ENCODE data around the gene VASN.
"Not testable (repeated sequence)": the region's sequence is repeated elsewhere in the genome, so short reads cannot be mapped to it uniquely, and the experiment has no call there.

The VASN gene

DNA sequence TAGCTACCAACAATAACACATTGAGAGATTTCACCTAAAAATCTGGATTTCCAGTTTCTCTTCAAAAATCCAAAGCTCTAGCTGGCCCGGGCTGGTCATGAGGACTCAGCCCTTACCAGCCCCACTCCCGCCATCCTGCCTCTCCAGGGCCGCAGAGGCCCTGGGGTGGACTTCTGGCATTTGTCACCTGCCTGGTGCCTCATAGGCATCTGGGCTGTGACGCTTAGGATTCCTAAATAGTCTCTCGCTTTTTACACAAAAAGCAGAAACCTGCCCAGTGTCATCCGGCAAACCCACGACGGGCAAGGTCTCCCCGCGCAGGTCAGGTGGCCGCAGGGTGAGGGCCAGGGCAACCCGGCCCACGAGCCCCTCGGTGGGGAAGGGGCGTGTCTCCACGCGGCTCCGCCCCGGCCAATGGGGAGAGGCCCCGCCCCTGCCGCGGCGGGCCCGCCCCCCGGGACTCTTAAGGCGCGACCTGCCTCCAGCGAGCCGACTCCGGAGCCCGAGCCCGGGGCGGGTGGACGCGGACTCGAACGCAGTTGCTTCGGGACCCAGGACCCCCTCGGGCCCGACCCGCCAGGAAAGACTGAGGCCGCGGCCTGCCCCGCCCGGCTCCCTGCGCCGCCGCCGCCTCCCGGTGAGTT, at the start of gene VASN:
Gene VASN (plus strand): TSS at position 492 of the 644 bp plus-strand sequence. CDS start 9,030 bp downstream, outside the sequence.
- DNase-seq: no peak

DNA sequence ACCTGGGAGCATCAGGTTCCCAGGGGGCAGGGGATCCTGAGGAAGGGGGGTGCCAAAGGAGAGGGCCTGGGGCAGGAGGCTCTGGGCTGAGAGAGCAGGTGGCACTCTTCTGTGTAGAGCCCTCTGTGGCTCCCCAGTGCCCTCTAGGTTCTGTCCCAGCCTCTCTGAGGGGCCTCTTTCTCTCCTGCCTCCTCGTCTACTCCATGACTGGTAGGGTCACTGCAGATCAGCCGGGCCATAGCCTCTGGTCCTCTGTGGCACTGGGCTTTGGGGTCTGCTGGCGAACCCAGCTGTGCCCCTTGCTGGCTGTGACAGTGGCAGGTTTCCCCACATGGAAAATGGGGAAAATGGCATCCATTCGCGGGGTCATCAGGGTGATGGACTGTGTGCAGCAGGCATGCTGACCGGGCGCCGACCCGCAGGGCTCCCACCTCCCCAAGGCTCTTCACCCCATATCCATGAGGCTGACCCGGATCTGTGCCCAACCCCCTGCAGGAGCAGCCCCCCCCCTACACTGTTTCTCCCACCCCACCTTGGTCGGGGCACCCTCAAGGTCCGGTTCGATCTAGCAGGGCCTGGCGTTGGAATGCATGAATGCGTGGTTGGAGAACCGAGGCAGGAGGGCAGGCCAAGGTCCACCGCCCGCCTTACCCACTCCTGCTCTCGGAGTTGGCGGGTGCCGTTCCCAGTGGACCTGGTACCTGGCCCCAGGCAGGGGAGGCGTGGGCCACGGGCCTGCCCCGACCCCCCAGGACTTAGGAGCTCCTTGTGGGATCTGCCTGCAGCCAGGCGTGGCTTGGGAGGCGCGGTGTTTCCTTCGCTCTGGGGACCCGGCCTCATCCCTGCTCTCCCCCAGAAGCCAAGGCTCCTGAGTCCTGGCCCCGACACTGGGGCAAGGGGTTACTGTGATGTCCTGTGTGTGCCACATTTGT, 49.3 kb upstream of the VASN start:
- no peak for DNase-seq

DNA sequence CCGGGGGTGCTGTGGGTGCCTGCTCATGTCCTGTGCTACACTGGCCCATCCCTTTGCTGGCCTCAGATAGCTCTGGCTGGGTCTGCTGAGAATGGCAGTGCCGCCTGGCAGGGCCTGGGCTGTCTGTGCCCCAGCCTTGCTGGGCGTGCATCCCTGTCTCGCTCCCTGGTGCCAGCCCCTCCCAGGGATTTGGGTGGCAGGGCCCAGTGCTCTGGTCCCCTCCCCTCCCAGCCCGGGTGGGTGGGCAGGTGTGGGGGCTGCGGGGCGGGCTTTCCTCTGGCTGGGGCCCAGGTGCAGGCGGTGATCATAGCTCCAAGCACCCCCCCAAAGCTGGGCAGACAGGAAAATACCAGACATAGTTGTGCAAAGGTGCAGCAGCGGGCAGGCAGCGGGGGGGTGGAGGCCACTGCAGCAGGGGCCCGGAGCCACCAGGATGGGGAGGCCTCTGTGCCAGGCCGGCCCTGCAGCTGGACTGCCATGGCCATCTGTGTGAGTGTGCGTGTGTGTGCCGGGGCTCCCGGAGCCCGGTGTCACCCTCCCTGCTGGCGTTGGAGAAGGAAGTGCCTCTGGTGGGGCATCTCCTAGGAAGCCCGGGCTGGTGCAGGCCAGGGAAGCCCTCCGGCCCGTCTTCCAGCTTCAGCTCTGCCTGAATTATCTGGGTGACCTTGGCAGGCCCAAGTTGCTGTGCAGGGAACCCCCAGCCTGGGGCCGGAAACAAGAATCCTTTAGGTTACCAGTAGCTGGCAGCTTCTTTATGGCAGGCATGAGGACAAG, 48.4 kb upstream of the VASN start:
- DNase-seq: no peak

DNA sequence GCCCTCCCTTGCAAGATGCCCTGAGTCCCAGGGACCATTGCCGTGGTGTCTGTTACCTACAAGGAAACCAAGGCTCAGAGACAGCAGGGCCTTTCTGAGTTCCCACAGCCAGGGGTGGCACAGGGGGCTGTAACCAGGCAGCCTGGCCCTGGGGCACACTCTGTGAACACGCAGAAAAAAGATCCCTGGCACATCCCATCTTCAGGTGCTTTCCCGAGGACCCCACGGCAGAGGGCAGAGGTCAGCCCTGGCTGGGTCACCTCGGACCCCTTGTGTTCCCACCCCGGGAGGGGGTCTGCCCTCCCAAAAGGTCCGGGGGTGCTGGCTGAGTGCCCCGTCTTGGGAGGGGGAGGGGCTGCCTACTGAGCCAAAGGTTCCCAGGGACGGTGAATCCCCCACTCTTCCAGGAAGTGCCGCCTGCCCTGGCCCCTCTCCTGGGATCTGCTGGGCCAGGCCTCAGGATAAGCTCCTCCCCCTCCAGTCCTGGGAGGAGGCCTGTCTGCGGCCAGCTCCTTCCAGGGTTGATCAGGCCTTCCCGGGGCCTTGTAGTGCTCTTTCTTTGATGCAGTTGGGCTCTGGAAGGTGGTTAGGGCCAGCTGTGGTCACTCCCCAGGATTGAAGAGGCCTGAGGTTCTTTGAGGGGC, 47.7 kb upstream of the VASN start:
- DNase-seq: no peak

DNA sequence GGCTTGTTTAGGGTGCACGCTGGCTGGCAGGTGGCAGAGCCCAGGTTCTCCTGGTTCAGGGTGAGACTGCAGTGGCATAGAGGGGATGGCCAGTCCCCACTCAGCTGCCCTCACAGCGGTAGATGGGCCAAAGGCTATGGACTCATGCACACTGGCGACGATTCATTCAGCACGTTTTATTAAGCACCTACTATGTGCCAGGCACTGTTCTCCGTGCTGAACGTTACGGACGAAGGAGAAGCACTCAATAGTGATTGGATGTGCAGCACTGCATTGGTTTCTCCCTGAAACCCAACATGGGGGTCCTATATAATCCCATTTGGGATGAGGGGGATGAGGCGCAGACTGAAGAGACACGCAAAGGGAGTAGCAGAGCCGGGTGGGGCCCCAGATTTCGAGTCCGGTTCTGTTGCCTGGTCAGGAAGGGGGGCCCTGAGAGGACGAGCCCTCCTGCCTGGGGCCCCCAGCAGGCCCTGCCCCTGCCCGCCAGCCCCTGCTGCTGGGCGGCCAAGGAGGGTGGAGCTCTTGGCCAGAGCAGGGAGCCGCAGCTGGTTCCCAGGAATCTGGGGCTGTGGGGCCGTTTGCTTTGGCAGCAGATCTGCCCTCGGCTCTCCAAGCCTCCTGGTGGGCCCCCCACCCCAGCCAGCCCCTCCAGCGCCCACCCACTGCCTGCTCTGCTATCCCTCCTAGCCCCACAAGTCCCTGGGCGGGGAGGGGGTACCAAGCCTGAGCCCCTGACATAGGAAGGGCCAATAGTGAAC, 47.0 kb upstream of the VASN start:
- no peak for DNase-seq

DNA sequence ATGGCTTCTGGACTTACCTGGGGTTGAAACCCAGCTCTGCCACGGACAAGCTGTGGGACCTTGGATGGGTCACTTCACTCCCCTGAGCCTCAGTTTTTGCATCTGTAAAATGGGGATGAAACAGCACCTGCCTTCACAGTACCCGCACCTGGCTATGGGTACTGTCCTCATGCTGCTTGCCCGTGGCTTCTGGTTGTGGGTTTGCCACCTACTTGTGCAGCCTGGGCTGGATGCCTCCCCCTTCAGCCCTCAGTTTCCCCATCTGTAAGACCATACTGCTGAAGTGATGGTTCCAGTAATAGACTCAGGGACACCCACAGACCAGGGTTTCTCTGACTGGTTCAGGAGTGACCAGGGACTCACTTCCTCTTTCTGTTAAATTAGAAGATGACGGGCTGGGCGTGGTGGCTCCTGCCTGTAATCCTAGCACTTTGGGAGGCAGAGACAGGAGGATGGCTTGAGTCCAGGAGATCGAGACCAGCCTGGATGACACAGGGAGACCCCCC, 46.3 kb upstream of the VASN start:
- DNase-seq: no peak

DNA sequence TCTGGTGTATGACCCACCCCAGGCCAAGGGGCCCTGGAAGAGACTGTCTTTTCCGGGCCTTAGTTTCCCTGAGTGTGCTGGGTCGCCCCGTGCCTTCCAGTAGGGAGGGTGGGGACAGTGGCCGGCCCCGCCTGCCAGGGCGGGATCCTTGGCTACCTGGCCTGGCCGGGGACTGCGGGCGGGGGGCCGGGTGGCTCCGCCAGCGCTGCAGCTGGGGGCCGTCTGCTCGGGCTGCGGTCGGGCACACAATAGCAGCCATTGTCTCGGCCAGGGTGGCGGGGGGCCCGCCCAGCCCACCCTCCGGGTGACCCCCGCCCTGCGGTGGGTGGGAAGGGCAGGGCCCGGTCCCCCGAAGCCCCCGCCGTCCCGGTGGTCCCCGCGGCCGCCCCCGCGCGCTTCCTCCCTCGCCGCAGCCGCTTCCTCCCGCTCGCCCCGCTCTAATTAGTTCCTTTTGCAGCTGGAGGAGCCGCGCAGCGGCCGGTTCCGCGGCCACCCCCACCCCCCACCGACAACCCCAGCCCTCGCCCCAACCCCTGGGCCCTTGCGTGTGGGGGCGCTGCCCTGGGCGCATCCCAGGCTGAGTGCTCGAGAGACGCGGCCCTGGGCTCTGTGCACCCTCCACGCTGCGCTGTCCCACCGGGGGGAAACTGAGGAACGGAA, 44.1 kb upstream of the VASN start:
- no peak for DNase-seq

DNA sequence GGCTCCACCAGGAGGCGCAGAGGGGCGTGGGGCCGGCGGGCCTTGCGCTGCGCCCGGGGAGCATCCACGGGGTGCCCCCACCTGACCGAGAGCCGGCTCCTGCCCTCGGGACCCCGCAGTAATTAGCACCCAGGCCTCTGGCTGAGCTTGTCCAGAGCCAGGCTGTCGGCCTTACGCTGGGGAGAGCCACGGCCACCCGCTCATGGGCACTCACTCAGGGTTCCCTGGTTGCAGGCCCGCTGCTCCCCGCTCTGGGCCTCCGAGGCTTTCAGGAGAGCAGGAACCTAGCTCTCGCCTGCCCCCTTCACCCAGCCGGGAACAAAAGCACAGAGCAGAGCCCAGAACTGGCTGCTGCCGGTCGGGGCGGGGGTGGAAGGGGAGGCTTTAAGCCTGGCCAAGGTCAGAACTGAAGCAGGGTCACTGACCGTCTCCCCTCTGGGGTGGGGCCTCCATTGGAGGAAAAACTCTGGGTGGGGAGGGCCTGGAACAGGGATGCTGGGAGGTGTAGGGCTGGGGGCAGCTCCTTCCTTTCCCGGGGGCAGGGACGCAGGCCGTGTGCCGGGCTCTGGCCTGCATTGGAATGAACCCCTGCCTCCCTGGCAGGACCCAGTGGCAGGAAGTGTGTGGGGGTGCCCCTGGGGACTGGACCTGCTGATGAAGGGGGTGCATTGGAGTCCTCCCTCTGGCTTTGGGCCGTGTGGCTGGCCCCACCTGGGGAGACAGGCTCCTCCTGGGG, 43.4 kb upstream of the VASN start:
- peak; percentile 13 for DNase-seq

DNA sequence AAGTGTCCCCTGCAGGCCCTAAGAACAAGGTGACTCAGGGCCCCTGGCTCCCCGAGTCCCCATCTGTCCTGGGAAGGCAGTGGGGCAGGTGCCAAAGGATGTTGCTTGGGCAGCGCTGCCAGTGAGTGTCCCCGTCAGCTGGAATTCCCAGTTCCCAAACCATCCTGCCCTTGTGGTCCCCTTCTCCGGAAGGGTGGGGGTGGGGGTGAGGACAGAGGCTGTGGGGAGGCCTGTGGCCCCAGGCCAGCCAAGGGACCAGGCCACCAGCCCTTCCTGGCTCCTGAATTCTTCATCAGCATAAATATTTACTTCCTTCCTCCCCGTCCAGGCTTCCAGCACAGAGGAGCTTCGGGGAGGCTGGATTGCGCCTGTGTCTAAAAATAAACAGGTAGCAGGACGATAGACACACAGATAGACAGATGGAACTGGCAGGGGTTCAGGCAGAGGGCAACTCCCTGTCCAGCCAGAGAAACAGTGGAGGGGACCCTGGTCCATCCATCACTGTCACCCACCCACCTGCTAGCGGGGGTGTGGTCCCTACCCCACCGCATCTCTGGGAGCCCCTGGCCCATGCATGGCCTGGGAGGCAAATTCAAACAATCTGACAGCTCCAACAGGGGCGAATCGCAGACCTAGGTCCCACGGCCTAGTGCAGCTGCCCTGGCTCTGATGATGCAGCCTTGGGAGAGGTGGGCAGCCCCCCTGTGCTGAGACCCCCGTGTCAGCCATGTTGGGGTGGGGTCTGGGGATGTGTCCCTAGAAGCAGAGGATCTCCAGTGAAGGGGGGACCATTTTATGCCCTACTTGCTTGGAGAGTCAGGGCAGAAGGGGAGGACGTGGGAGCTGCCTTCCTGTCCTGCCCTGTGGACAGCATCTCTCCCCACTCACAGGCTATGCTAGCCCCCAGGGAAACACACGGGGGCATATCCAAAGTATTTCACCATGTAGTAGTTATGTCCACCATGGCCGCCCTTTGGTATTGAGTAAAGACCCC, 42.6 kb upstream of the VASN start:
- DNase-seq: no peak

DNA sequence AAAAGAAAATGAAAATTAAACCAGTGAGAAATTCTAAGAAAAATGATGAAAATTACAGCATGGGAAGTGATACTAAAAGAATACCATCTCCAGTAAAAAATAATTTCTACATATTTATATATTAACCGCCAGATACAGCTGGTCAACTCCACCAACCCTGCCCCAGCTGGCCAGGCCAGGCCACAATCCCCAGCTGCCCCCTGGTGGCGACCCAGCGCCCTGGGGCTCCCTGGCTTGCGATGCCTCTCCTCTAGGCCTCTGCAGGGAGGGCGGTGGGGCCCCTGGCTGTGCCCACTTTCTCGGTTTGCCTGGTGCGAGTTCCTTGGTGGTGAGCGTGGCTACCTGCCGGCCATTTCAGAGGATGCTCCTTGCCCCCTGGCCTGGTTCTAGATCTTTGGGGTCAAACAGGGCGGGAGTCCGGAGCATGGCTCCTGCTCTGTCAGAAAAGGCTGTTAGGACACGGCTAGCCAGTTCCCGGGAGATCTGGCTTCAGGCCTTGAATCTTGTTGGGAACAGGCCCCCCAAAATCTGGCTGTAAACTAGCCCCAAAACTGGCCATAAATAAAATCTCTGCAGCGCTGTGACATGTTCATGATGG, 41.3 kb upstream of the VASN start:
- DNase-seq: no peak

DNA sequence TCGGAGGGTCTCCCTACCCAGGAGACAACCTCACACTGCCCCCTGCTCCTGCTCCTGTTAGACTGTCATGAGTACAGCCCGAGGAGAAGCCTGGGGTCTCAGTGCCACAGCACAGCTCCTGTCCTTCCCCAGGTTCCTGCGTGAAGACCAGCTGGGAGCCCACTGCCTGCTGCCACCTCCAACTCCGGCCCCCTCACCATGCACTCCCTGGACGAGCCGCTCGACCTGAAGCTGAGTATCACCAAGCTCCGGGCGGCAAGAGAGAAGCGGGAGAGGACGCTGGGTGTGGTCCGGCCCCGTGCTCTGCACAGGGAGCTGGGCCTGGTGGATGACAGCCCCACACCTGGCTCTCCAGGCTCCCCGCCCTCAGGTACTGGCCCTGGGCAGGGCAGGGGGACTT, 39.6 kb upstream of the VASN start:
- no peak for DNase-seq

DNA sequence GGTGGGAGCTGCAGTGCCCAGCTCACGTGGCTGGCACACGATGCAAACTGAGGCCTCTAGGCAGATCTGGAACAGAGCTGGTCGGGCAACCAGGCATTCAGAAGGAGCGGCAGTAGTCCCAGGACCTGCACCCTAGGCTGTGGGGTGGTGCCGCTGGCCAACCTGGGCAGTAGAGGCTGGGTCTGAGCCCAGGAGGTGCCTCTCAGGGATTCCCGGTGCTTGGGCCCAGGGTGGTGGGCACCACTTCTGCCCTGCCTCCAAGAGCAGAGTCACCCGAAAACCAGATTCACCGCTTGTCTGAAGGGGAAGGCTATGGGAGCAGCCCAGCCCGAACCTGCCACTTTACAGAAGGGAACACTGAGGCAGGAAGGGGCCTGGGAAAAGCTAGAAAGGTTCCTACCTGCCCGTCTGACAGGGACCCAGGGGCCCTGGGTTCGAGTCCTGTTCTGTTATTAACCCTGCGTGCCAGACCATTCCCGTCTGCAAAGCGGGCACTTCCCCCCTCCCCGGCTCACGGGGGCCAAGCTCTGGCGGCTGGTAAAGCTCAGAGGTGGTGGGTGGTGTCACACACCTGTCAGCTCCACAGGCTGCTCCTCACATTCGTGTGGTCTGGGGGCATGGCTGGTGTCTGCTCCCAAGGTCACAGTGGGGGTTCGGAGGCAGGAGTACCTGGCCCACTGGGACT, 38.9 kb upstream of the VASN start:
- no peak for DNase-seq

DNA sequence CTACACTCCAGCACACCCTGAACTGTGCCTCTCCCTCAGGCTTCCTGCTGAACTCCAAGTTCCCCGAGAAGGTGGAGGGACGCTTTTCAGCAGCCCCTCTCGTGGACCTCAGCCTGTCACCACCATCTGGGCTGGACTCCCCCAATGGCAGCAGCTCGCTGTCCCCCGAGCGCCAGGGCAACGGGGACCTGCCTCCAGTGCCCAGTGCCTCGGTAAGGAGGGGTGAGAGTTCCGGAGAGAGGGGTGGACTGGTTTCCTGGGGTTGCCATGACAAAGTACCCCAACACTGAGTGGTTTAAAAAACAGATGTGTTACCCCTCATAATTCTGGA, 38.4 kb upstream of the VASN start:
- DNase-seq: no peak

DNA sequence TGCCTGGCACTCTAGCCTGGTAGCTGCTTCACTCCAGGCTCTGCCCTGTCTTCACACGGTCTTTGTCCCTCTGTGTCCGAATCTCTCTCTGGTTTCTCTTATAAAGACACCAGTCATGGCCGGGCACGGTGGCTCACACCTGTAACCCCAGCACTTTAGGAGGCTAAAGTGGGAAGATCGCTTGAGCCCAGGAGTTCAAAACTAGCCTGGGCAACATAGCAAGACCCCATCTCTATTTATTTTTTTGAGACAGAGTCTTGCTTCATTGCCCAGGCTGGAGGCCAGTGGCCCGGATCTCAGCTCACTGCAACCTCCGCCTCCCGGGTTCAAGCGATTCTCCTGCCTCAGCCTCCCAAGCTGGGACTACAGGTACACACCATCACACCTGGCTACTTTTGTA, 37.9 kb upstream of the VASN start:
- not testable (repeated sequence) for DNase-seq

DNA sequence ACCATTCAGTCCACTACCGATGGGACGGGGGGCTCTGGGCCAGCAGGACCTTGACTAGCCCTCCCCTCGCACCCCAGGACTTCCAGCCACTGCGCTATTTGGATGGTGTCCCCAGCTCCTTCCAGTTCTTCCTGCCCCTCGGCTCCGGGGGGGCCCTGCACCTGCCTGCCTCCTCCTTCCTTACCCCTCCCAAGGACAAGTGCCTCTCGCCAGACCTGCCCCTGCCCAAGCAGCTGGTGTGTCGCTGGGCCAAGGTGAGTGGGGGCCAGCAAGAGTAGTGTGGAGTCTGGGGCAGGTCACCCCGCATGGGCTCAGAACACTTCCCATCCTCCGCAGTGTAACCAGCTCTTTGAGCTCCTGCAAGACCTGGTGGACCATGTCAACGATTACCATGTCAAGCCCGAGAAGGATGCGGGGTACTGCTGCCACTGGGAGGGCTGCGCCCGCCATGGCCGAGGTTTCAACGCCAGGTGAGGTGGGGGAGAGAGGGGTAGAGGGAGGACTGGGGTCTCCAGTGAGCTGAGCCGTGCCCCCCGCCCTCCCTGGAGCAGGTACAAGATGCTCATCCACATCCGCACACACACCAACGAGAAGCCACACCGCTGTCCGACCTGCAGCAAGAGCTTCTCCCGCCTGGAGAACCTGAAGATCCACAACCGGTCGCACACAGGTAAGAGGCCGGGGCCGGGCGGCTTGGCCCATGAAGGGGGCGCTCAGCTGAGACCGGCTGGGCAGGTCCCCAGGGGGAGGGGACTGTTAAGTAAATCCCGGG, 36.7 kb upstream of the VASN start:
- no peak for DNase-seq

DNA sequence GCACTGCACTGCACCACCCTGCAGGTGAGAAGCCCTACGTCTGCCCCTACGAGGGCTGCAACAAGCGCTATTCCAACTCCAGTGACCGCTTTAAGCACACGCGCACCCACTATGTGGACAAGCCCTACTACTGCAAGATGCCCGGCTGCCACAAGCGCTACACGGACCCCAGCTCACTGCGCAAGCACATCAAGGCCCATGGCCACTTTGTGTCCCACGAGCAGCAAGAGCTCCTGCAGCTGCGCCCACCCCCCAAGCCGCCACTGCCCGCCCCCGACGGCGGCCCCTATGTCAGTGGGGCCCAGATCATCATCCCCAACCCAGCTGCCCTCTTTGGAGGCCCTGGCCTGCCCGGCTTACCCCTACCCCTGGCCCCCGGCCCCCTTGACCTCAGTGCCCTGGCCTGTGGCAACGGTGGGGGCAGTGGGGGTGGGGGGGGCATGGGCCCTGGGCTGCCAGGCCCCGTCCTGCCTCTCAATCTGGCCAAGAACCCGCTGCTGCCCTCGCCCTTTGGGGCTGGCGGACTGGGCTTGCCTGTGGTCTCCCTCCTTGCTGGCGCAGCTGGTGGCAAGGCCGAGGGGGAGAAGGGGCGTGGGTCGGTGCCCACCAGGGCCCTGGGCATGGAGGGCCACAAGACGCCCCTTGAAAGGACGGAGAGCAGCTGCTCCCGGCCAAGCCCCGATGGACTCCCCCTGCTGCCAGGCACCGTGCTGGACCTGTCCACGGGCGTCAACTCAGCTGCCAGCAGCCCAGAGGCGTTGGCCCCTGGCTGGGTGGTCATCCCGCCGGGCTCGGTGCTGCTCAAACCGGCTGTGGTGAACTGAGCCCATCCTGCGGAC, 34.7 kb upstream of the VASN start:
- no peak for DNase-seq

All from NCI-H2227 treated with DMSO at 0.1 percent for 48 hours (cell line).